Thymus (tissue), 11 donors: ENCODE results near the gene ACVR2A. TPM values are rescaled to one million over a fixed set of nuclear protein-coding genes. Genes with fewer than 3 reads are reported as not detected.

Experiments used
- DNase-seq, 9 donors: peaks; one replicate each; pipeline ENCODE4 v3.0.0-alpha.2; 2013; ENCODE audit warnings: low spot score in 9 of 9, low read depth in 6 of 9, missing footprints in 1 of 9
- H3K27ac ChIP-seq, 2 donors: one replicate each; pipeline ENCODE4 v1.5.1; 2013; ENCODE audit warnings: control low read depth in 1 of 2, low read depth in 1 of 2, low read length in 1 of 2, mild to moderate bottlenecking in 1 of 2, moderate library complexity in 1 of 2
- H3K27me3 ChIP-seq, 2 donors: one replicate each; pipeline ENCODE4 v1.5.1; 2013; ENCODE audit warnings: low read length in 1 of 2; ENCODE audit not compliant: control insufficient read depth in 2 of 2, insufficient read depth in 1 of 2
- H3K36me3 ChIP-seq, 2 donors: one replicate each; pipeline ENCODE4 v1.5.1; 2013; ENCODE audit warnings: low read length in 1 of 2, mild to moderate bottlenecking in 1 of 2, moderate library complexity in 1 of 2; ENCODE audit not compliant: control insufficient read depth in 2 of 2, insufficient read depth in 2 of 2
- H3K4me1 ChIP-seq, 2 donors: one replicate each; pipeline ENCODE4 v1.5.1; 2013; ENCODE audit warnings: low read length in 2 of 2; ENCODE audit not compliant: control insufficient read depth in 2 of 2, insufficient read depth in 2 of 2
- H3K4me3 ChIP-seq, 2 donors: one replicate each; pipeline ENCODE4 v1.5.1; 2013; ENCODE audit warnings: low read length in 2 of 2, control low read depth in 1 of 2, mild to moderate bottlenecking in 1 of 2
- H3K9me3 ChIP-seq, 2 donors: one replicate each; pipeline ENCODE4 v1.5.1; 2013; ENCODE audit warnings: low read length in 1 of 2, mild to moderate bottlenecking in 1 of 2; ENCODE audit not compliant: control insufficient read depth in 2 of 2, insufficient read depth in 1 of 2
- WGBS: extraction: QIAGEN DNeasy Blood & Tissue Kit; methylation state at CpG from one replicate; pipeline ENCODE4 v1.1.7; 2013; 5-methylcytosine and 5-hydroxymethylcytosine counted together
- polyA plus RNA-seq: library from polyadenylated mRNA; stranded (reverse); fragments of 200-250 nt; gene quantifications from one replicate; pipeline ENCODE4 v1.2.3, GENCODE V29; 2013
- total RNA-seq: library from RNA; stranded (reverse); fragments of 120-200 nt; gene quantifications from one replicate; pipeline ENCODE4 v1.2.4, GENCODE V29; 2013
- donor health status: healthy.

ACVR2A gene
- total and polyA plus RNA-seq, 2 donors = 6.6 to 7.2 TPM

DNA sequence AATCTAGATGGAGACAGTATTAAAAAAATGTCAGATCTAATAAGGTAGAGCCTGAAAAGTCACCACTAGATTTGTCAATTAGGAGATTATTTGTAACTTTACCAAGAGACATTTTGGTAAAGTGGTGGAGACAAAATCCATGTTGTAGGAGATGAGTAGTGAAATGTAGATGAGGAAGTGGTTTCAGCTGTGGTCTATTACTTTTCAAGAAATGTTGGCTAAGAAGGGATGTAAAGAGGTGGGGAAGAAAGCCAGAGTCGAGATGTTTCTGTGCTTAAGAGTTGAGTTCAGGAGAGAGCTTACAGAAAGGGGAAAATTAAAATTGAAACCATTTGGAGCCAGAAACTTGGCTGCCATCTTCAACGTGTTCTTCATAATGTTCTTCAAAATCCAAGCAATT lies 22.2 kb downstream of the ACVR2A start:
- 11% methylated on average over 2 of the region's 2 CpGs for WGBS
- Histone ChIP-seq H3K9me3 (no peaks in the 10 kb centered on the region), H3K4me3 (no peak overlapping the region), H3K27me3 (no peaks in the 10 kb centered on the region), H3K27ac (no peak overlapping the region), H3K4me1 (no peaks in the 10 kb centered on the region), H3K36me3 (no peaks in the 10 kb centered on the region)
- no peak for DNase-seq

- H3K4me3 ChIP-seq = no peak overlapping the region
- H3K4me1 ChIP-seq = no peaks in the 10 kb centered on the region
- no peaks in the 10 kb centered on the region for H3K9me3 ChIP-seq
- no peaks in the 10 kb centered on the region for H3K27me3 ChIP-seq
- no peaks in the 10 kb centered on the region for H3K36me3 ChIP-seq
- WGBS = 91% methylated on average over 2 of the region's 2 CpGs
- H3K27ac ChIP-seq = no peak overlapping the region
- DNase-seq = no peak
Observed at GRCh38 chr2:147869934-147870333, 25.1 kb downstream of the ACVR2A start.

DNA sequence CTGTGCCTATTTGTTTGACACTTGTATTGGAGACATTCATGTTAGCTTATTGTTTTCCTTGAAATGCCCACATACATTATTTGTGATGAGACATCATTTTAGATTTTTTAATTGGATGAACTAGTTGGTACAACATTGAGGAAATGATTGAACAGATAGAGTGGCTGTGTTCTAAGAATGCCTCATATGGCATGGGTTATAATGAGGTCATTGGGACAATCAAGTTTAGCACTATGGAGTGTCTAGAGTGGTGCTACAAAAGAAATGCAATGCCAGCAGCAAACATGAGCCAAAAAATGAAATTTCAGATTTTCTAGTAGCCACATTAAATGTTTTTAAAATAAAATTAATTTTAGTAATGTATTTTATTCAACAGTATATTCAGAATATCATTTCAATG lies 28.1 kb downstream of the ACVR2A start:
- Histone ChIP-seq H3K36me3 (no peaks in the 10 kb centered on the region), H3K9me3 (no peaks in the 10 kb centered on the region), H3K4me3 (no peak overlapping the region), H3K27ac (no peak overlapping the region), H3K4me1 (no peaks in the 10 kb centered on the region), H3K27me3 (no peaks in the 10 kb centered on the region)
- DNase-seq = no peak

GRCh38 chr2:147873859-147874483 lies 29.1 kb downstream of the ACVR2A start:
- Histone ChIP-seq H3K4me3 (no peak overlapping the region), H3K9me3 (no peaks in the 10 kb centered on the region), H3K4me1 (no peaks in the 10 kb centered on the region), H3K27ac (no peak overlapping the region), H3K36me3 (no peaks in the 10 kb centered on the region), H3K27me3 (no peaks in the 10 kb centered on the region)
- DNase-seq = no peak
- WGBS = 95% methylated on average over 1 of the region's 1 CpG

DNA sequence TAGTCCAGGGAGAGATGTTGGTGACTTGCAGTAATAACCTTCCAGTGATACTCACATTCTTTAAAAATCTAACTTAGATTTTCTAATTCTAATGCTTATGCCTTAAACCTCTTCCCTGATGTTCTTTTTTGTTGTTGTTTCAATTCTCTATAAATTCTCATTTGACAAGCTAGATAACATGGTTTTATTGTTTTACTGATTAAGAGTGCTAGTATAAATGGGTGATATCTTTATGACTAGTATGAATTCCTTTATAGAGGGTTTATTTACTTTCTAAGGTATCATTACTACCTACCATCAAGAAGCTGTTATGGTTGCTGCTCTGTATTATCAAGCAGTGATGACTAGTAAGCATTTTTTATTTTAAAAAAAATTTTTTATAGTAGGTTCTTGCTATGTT lies 35.0 kb downstream of the ACVR2A start:
- Histone ChIP-seq H3K9me3 (no peaks in the 10 kb centered on the region), H3K27me3 (no peaks in the 10 kb centered on the region), H3K4me3 (no peak overlapping the region), H3K27ac (no peak overlapping the region), H3K36me3 (no peaks in the 10 kb centered on the region), H3K4me1 (no peaks in the 10 kb centered on the region)
- no peak for DNase-seq

DNA sequence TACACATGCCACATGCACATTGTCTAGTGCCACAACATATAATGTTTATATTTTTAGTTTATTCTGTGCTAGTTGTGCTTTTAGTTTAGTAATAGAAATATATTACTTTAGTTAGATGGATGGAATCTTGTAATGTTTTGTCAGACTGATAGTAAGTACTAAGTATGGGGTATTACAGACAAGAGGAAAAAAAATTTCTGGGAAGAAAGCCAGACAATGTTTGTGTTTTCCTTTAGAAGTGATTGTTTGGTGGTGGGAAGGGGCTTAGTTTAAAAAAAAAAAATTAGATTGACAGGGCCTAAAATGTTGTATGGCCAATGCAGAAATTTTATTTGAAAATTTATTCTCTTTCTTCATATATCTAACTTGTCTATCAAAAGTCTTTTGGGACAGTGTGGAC lies 37.8 kb downstream of the ACVR2A start:
- Histone ChIP-seq H3K4me3 (no peak overlapping the region), H3K27me3 (no peaks in the 10 kb centered on the region), H3K4me1 (no peaks in the 10 kb centered on the region), H3K9me3 (no peaks in the 10 kb centered on the region), H3K36me3 (no peaks in the 10 kb centered on the region), H3K27ac (no peak overlapping the region)
- DNase-seq = no peak

GRCh38 chr2:147884830-147885229 lies 40.0 kb downstream of the ACVR2A start:
- no peak for DNase-seq
- Histone ChIP-seq H3K4me1 (no peaks in the 10 kb centered on the region), H3K36me3 (no peaks in the 10 kb centered on the region), H3K27me3 (no peaks in the 10 kb centered on the region), H3K4me3 (no peak overlapping the region), H3K9me3 (no peaks in the 10 kb centered on the region), H3K27ac (no peak overlapping the region)

GRCh38 chr2:147886136-147886535 lies 41.3 kb downstream of the ACVR2A start:
- H3K27ac ChIP-seq = no peak overlapping the region
- no peaks in the 10 kb centered on the region for H3K4me1 ChIP-seq
- no peak overlapping the region for H3K4me3 ChIP-seq
- H3K27me3 ChIP-seq = no peaks in the 10 kb centered on the region
- no peaks in the 10 kb centered on the region for H3K36me3 ChIP-seq
- no peaks in the 10 kb centered on the region for H3K9me3 ChIP-seq
- DNase-seq = no peak
- WGBS = 92% methylated on average over 2 of the region's 2 CpGs

- Histone ChIP-seq H3K4me3 (no peak overlapping the region), H3K9me3 (no peaks in the 10 kb centered on the region), H3K4me1 (no peaks in the 10 kb centered on the region), H3K36me3 (no peaks in the 10 kb centered on the region), H3K27ac (no peak overlapping the region), H3K27me3 (no peaks in the 10 kb centered on the region)
- DNase-seq = no peak
- WGBS = 91% methylated on average over 3 of the region's 3 CpGs
Observed at GRCh38 chr2:147888680-147889079, 43.9 kb downstream of the ACVR2A start.

DNA sequence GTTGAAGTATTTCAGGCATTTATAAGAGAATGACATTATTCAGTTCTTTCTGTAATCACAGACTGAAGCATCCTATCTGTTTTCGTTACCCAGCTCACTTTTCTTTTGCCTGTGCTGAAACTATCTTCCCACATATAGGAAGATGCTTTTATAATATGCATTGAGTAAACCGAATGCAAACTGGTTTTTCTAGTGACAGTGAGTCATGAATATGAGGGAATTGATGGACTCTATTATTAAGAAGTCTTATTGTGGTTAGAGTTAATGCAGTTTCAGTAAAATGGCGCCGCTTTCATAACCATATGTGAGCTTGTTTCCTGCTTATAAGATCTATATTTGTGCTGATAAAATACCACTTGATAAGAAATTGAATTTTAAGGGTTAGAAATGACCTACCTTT lies 59.2 kb downstream of the ACVR2A start:
- Histone ChIP-seq H3K4me1 (no peaks in the 10 kb centered on the region), H3K4me3 (no peak overlapping the region), H3K36me3 (no peaks in the 10 kb centered on the region), H3K27me3 (no peaks in the 10 kb centered on the region), H3K9me3 (no peaks in the 10 kb centered on the region), H3K27ac (no peak overlapping the region)
- 95% methylated on average over 4 of the region's 4 CpGs for WGBS
- no peak for DNase-seq
